ENCODE measurements around the gene LTO1. TPM values are rescaled to one million over a fixed set of nuclear protein-coding genes. Genes with fewer than 3 reads are reported as not detected.

The LTO1 gene
- total and polyA plus RNA-seq, 4 donors = 12.4 to 27.5 (median 19.4) TPM

DNA sequence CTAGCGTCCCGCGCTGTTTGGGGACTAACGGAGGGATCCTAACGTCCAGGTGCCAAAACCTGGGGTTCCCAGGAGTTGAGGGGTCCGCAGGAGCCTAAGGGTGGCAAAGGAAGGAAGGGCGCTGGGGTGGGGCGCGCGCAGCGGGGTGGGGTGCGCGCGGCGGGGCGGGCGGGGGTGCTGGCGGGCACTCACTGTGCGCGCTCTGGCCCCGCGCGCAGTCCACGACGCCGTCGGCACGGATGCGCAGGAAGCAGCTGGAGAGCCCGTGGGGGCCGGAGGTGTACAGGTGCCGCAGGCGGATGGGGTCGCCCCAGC is 28.3 kb upstream of the LTO1 start:
- Histone ChIP-seq H3K4me3 (no peak overlapping the region), H3K36me3 (ENCODE audit: control insufficient read depth in 4 of 4, insufficient read depth in 4 of 4, low read length in 4 of 4) (no peaks in the 10 kb centered on the region), H3K27ac (ENCODE audit: low read depth in 1 of 2, low read length in 1 of 2) (no peak overlapping the region), H3K9me3 (ENCODE audit: control insufficient read depth in 4 of 4, insufficient read depth in 3 of 4, low read length in 3 of 4) (no peaks in the 10 kb centered on the region), H3K9ac (ENCODE audit: insufficient read depth in 1 of 2, low read length in 2 of 2) (no peak overlapping the region), H3K4me1 (ENCODE audit: control insufficient read depth in 5 of 5, insufficient read depth in 5 of 5, low read length in 5 of 5) (peaks cover 0 to 23% (median 9%) of the 10 kb centered on the region in 5 donors), H3K27me3 (ENCODE audit: control insufficient read depth in 3 of 3, insufficient read depth in 3 of 3, low read length in 2 of 3) (peaks cover 27 to 49% (median 42%) of the 10 kb centered on the region in 3 donors)
- ATAC-seq (ENCODE audit: insufficient read depth, low FRiP score) (no peak), DNase-seq (no peak)
- 1 to 2% methylated on average over 20 to 34 of the region's 34 CpGs for WGBS, 2 donors
- TF ChIP-seq, protein P1, sequence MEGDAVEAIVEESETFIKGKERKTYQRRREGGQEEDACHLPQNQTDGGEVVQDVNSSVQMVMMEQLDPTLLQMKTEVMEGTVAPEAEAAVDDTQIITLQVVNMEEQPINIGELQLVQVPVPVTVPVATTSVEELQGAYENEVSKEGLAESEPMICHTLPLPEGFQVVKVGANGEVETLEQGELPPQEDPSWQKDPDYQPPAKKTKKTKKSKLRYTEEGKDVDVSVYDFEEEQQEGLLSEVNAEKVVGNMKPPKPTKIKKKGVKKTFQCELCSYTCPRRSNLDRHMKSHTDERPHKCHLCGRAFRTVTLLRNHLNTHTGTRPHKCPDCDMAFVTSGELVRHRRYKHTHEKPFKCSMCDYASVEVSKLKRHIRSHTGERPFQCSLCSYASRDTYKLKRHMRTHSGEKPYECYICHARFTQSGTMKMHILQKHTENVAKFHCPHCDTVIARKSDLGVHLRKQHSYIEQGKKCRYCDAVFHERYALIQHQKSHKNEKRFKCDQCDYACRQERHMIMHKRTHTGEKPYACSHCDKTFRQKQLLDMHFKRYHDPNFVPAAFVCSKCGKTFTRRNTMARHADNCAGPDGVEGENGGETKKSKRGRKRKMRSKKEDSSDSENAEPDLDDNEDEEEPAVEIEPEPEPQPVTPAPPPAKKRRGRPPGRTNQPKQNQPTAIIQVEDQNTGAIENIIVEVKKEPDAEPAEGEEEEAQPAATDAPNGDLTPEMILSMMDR (IDR thresholded peaks at IDR 0.05; ENCODE audit: control extremely low read depth, extremely low read depth) = no peak

DNA sequence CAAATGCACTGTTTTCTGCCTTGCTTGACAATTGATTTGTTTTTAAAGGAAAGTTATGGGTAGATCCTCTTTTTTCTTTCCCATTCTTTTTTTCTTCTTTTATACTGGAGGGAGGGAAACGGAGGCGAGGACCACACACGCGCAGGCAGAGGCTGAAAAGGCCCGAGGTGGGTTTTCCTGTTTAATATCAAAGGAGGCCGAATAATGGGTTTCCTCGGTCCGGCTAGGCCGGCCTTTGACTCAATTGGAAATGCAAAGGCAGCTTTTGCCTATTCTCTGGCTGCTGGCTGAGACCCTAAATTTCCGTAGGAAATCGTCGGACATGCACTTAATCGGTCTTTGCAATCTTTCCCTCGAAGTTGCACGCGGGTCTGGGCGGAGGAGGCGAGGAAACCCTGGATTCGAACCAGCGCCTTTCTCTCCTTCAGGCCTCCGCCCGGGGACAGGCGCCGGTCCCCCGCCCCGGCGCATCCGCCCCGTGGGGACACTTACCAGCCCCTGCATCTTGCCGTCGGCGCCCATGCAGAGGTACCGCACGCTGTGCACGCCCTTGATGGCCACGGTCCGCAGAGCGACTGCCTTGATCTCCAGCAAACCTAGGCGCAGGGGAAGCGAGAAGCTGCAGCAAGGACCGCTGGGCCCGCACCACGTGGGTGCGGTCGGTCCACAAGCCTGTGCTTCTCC is 27.8 kb upstream of the LTO1 start:
- Histone ChIP-seq H3K9ac (ENCODE audit: insufficient read depth in 1 of 2, low read length in 2 of 2) (no peak overlapping the region), H3K4me3 (no peak overlapping the region), H3K36me3 (ENCODE audit: control insufficient read depth in 4 of 4, insufficient read depth in 4 of 4, low read length in 4 of 4) (no peaks in the 10 kb centered on the region), H3K27ac (ENCODE audit: low read depth in 1 of 2, low read length in 1 of 2) (no peak overlapping the region), H3K4me1 (ENCODE audit: control insufficient read depth in 5 of 5, insufficient read depth in 5 of 5, low read length in 5 of 5) (peaks cover 0 to 23% (median 9%) of the 10 kb centered on the region in 5 donors), H3K9me3 (ENCODE audit: control insufficient read depth in 4 of 4, insufficient read depth in 3 of 4, low read length in 3 of 4) (no peaks in the 10 kb centered on the region), H3K27me3 (ENCODE audit: control insufficient read depth in 3 of 3, insufficient read depth in 3 of 3, low read length in 2 of 3) (peaks cover 27 to 47% (median 42%) of the 10 kb centered on the region in 3 donors)
- TF ChIP-seq, protein P1 (IDR thresholded peaks at IDR 0.05; ENCODE audit: control extremely low read depth, extremely low read depth) = no peak
- DNase-seq = peak in 1 of 3 donors; percentile 20
- no peak for ATAC-seq (ENCODE audit: insufficient read depth, low FRiP score)
- 6 to 7% methylated on average over 45 of the region's 45 CpGs for WGBS, 2 donors

DNA sequence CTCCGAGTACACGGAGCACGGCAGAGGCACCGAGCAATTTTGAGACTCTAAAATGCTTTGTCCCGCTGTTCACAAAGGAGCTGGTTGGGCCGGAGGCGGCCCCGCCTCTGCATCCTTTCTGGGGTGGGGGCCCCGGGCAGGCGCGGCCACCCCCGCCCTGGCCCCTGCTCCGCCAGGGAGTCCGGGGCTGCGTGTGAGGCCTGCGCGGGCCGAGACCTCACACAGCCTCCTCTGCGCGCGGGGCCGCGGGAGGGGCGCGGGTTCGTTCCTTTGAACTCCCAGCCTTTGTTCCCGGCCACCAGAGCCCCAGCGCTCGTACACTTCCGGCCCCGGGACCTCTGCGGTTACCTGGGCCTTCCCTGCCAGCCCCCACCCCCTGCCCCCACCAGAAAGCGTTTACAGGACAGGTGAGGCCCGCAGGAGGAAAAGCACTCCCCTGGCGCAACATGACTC is 27.1 kb upstream of the LTO1 start:
- Histone ChIP-seq H3K27me3 (ENCODE audit: control insufficient read depth in 3 of 3, insufficient read depth in 3 of 3, low read length in 2 of 3) (peaks cover 27 to 44% (median 40%) of the 10 kb centered on the region in 3 donors), H3K36me3 (ENCODE audit: control insufficient read depth in 4 of 4, insufficient read depth in 4 of 4, low read length in 4 of 4) (no peaks in the 10 kb centered on the region), H3K4me3 (no peak overlapping the region), H3K9me3 (ENCODE audit: control insufficient read depth in 4 of 4, insufficient read depth in 3 of 4, low read length in 3 of 4) (no peaks in the 10 kb centered on the region), H3K9ac (ENCODE audit: insufficient read depth in 1 of 2, low read length in 2 of 2) (no peak overlapping the region), H3K27ac (ENCODE audit: low read depth in 1 of 2, low read length in 1 of 2) (no peak overlapping the region), H3K4me1 (ENCODE audit: control insufficient read depth in 5 of 5, insufficient read depth in 5 of 5, low read length in 5 of 5) (peaks cover 0 to 23% (median 9%) of the 10 kb centered on the region in 5 donors)
- 3 to 4% methylated on average over 30 to 35 of the region's 35 CpGs for WGBS, 2 donors
- ATAC-seq (ENCODE audit: insufficient read depth, low FRiP score) = no peak
- TF ChIP-seq, protein P1 (IDR thresholded peaks at IDR 0.05; ENCODE audit: control extremely low read depth, extremely low read depth) = no peak
- peak; percentile 25 to 51 (median 50) for DNase-seq
